ENCODE results near the gene SLC66A1.

DNA sequence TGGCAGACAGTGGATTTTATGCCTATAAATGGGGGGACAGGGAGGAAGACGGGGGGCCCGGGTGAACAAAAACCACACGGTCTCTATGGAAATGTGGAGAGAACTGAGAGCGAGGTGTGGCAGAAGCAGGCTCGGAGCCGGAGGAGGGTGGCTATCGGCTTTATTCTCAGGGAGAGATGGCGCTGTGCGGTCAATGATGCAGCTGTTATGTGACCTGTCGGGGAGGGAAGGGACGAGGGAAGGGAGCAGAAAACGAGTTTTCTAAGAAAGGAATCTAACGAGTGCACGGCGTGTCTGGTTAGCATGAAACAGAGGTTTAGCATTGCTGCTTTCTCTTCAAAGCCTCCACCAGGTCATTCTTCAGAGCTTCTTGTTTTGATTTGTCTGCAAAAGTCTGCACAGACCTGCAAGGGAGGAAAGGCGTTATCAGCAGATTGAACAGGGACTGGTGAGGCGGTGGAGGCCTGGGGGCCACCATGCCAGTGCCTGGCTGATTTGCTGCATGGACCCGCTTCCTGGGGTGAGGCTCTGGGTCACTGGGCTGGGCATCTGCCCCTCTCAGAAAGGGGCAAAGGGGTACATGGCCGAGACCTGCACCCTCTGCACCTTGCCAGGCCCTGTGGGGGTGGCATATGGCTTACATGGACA lies 27.2 kb downstream of the SLC66A1 start:
- TF ChIP-seq, protein P1, sequence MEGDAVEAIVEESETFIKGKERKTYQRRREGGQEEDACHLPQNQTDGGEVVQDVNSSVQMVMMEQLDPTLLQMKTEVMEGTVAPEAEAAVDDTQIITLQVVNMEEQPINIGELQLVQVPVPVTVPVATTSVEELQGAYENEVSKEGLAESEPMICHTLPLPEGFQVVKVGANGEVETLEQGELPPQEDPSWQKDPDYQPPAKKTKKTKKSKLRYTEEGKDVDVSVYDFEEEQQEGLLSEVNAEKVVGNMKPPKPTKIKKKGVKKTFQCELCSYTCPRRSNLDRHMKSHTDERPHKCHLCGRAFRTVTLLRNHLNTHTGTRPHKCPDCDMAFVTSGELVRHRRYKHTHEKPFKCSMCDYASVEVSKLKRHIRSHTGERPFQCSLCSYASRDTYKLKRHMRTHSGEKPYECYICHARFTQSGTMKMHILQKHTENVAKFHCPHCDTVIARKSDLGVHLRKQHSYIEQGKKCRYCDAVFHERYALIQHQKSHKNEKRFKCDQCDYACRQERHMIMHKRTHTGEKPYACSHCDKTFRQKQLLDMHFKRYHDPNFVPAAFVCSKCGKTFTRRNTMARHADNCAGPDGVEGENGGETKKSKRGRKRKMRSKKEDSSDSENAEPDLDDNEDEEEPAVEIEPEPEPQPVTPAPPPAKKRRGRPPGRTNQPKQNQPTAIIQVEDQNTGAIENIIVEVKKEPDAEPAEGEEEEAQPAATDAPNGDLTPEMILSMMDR (IDR thresholded peaks at IDR 0.05): no peak
- TF ChIP-seq EZH2 (IDR thresholded peaks at IDR 0.05): no peak
